OCI-LY3 (cell line): ENCODE measurements around the gene RNF112.

Experiments used
- CTCF ChIP-seq: fragments of 200-600, 300-600 bp; sonication (generic); IDR thresholded peaks from 2 replicates; pipeline ENCODE4 v1.5.1; 2014; ENCODE audit warnings: antibody characterized with exemption, low read length, low read depth
- EZH2phosphoT487 ChIP-seq: fragments of 200-600 bp; shearing (Covaris generic); IDR thresholded peaks from 2 replicates; pipeline ENCODE4 v1.6.1; 2018; ENCODE audit warnings: antibody characterized with exemption, mixed run types, low read depth

GRCh38 chr17:19401321-19402010, 9.6 kb upstream of the RNF112 start:
- TF ChIP-seq CTCF (no peak), EZH2phosphoT487 (no peak)
